GM04503 (cell line): ENCODE measurements around the gene AOX1.
"Not testable (repeated sequence)": the region's sequence is repeated elsewhere in the genome, so short reads cannot be mapped to it uniquely, and the experiment has no call there.

Source experiments
- DNase-seq: peaks from one replicate; pipeline ENCODE4 v3.0.0-alpha.2; 2012; ENCODE audit warnings: low read depth

AOX1 gene

DNA sequence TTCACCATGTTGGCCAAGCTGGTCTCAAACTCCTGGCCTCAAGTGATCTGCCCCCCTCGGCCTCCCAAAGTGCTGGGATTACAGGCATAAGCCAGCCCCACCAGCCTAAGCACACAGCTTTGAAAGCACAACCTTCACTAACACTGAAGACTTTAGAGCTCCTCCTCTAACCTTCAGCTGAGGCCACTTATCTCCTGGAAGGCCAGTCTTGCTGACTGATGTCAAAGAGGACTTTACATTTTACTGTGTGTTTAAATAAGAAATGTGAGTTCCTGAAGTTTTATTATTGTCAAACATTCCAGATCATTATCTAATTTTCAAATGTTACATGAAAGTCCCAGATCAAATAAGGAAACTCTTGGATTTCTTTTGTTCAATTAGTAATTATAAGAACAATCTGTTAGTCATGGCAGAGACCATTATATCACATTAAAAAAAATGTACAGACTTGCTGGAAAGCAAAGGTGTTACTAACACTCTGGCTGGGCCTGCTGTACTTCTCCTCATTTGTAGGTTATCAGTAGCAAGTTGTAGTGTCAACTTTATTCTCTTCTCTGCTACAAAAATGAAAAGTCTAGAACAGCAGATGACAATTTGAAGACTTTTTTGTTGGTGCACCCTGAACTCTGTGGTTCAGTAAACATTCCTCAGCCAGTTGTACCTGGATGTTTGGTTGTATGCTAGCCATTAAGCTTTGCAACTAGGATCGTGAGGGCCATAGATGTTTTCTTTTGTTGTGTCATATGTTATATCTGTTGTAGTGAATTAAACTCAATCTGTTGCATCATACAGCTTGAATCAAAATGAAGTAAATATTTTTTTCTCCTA lies 80.0 kb downstream of the AOX1 start:
- no peak for DNase-seq

DNA sequence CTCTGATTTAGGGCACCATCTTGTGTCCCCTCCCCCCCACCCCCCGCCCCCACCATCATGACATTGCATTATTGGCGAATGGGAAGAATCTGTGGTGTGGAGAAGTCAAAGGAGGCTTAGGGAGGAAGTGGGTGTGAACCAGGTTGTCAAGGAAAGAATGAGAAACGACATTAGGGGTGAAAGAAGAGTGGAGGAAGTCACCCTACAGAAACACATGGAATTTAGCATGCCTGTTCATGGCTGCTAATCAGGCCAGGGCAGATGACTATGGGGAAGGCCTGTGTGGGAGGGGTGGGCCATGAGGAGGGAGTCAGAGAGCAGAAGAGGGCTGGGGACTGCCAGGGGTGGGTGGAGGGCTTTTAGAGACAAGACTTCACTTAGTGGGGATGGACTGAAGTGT lies 81.6 kb downstream of the AOX1 start:
- DNase-seq = no peak

- no peak for DNase-seq
These were observed 82.7 kb downstream of the AOX1 start for GRCh38 chr2:200668478-200668877.

DNA sequence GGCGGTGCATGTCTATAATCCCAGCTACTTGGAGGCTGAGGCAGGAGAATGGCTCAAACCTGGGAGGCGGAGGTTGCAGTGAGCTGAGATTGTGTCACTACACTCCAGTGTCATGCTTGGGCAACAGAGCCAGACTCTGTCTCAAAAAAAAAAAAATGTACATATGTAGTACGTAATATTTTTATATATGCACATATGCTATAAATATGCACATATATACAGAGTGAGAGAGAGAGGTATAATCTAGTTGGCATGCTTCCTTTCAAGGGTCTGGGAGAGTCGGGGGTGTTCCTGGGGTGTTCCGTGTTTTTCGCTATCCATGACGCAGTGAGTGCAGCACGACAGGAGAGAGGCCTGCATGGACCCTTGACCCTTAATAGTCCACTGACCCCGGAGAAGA lies 83.5 kb downstream of the AOX1 start:
- no peak for DNase-seq

DNA sequence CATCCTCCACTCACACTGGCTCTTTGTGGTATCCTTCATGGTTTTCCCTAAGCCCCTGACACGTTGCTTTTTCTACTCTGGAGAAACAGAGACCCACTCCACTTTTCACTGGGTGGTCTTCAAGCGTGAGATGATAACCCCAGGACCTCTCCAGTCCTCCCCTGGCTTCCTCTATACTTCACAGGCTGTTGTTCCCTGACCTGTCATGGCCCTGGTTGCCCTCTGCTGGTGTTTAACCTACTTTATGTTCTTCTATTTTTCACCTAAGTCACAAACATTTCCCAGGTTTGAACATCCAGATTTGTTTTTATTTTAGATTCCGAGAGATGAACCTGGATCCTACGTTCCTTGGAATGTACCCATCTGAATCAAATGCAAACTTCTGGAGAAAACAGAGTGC lies 84.5 kb downstream of the AOX1 start:
- DNase-seq = no peak

DNA sequence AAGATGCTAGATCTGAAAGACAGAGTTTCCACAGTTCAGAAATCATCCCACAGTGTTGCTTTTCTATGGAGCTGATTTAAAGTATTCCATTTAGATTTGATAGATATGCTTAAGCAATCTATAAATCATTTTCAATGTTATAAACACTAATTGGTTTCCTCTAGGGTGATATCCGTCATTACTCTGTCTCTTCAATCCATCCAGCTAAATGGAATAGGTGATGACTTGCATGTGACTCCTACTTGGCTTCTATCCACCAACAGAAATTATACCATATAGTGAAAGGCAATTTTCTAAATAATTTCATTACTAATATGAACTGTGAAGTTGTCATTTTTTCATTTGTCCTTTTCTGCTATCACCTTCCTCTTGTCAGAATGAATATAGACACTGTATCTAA lies 84.9 kb downstream of the AOX1 start:
- no peak for DNase-seq

DNA sequence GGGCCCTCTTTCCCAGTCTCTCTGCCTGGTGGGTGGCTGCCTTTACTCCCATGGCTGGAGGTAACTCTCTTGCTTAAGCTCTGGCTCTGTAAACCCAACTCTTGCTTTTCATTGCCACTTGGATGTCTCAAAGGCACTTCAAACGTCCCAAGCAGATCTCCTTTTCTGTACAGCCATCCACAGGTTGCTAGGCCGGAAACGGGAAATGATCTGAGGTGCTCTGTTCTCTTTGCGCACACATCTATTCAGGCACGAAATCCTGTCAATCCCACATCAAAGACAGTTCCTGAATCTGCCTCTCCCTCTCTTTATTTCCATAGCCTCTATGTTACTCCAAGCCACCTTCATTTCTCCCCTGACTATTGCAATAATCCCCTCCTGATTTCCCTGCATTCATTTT lies 87.4 kb downstream of the AOX1 start:
- DNase-seq = no peak

GRCh38 chr2:200674837-200675236 lies 89.0 kb downstream of the AOX1 start:
- DNase-seq = no peak

DNA sequence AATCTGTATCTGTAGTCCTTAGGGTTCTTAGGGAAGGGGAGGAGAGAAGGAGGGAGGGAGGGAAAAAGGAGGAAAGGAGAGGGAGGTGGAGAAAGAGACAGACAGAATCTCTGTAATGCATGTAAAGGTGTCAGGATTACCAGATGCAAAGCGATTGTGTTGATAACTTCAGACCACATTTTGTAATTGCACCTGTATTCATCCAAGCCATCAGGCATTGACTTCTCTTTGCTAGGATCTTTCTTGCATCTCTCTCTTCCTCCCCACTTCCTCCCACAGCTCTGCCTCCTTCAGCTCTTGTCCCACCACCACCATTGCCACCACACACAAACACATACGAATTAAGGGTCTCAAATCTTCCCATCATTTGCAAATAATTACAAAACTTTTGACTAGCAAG lies 91.4 kb downstream of the AOX1 start:
- no peak for DNase-seq

- DNase-seq = peak; percentile 54
These were observed 92.1 kb downstream of the AOX1 start for GRCh38 chr2:200677721-200678532.

DNA sequence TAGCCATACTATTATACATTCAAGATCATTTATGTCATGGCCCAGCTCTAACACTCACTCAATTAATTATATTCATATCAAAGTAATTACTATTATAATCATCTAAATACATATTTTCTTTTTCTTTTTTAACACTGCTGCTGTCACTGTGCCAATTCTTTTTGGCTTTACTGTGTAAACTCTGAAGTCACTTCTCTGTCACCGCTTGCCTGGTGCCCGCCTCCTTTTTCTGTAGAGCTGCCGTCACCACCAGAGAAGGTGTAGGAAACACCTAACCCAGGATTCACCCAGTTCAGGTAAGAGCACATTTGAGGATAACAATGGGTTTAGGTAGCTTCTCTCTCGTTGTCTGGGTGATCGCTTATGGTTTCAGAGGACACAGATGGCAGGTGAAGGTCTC lies 93.3 kb downstream of the AOX1 start:
- no peak for DNase-seq

DNA sequence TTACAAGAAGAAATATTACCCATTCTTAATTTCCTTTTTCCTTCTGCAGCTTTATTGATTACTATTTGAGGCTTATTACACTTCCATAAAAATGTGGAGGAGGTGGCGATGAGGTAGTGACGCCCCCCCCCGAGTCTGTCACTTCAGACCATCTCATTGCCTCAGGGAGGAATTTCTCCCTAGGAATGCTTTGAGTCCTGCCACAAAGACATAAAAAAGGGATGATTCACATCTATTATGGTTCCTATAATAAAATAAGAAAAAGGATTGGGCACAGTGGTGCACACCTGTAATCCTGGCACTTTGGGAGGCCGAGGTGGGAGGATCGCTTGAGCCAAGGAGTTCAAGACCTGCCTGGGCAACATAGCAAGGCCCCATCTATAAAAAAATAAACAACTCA lies 93.7 kb downstream of the AOX1 start:
- DNase-seq = no peak

GRCh38 chr2:200681697-200682096 lies 95.9 kb downstream of the AOX1 start:
- DNase-seq = no peak

- not testable (repeated sequence) for DNase-seq
These were observed 96.6 kb downstream of the AOX1 start for GRCh38 chr2:200682407-200682806.

DNA sequence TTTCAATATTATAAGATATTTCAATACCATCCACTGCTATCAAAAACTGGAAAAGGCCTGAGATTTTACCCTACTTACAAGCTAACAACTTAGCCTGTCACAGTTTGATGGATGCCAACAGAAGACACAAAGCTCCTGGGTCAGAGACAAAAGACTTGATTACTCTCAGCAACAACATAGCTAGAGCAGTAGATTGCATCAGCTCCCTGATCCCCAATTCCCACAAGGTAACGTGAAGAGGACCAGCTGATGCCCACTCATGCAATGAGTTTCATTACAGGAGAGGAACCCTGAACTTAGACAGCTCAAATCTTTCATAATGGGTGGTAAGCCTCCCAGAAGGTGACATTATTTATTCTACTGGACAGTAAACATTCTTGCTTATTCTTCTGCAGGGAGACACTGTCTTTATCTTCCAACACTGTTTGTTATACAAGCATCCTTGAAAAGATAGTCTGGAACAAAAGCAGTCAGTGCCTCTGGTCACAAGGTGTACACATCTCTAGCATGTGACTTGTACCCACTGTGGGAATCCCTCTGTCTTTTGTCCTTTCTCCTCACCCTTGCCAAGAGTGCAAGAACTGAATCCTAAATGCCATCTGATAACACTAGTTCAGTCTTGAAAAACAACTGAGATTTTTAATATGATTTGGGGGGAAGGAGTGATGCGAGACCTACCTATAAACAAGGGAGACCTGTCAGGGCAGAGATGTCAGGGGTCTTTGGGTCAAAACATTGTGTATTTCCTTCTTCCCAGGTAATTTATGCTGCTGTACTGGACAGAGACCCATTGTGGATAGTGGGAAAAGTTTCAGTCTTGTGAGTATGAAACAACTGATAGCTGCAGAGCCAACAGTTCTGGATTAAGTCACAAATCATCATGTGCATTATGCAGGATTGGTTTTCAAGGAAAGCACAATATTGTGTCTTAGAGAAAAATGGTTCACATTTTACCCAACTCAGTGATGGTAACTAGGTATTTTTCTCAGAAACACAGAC lies 102.4 kb downstream of the AOX1 start:
- DNase-seq = no peak

GRCh38 chr2:200689115-200689514 lies 103.3 kb downstream of the AOX1 start:
- DNase-seq = no peak

- DNase-seq = no peak
These were observed 108.1 kb downstream of the AOX1 start for GRCh38 chr2:200693836-200694470.

DNA sequence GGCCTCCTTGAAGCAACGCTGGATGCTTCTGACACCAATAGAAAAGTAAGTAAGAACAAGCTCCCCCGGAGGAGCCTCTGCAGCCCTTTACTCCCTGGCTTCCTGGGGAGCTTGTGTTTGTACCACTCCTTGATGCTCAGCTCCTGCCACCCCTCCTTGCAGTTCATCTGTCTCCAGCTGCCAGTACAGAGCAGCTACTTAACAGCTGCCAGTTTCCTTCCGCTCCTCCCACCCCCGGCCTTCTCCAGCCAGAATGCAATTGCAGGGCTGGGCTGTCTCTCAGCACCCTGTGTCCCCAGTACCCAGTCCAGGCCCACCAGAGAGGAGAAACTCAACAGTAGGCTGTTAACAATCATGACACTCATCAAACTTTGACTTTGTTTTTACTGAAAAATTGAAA lies 109.4 kb downstream of the AOX1 start:
- no peak for DNase-seq

DNA sequence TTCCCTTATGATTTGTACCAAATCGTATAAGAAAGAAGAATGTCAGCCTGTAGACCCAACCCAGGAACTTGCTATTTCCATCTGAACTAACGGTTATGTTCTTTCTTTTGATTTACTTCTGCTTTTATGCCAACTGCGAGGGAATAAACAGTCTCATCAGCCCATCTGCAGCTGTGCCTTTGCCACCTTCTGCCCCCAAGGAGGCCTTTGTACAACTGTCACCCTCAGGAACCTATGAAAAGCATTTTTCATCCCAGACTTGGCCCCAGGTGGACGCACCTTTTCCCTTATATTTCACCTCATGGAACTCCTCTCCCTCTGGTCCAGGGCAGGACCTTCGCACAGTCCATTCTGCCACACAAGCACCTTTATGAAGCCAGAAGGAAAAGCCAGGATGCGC lies 109.8 kb downstream of the AOX1 start:
- no peak for DNase-seq

GRCh38 chr2:200698217-200698616 lies 112.4 kb downstream of the AOX1 start:
- DNase-seq = no peak

DNA sequence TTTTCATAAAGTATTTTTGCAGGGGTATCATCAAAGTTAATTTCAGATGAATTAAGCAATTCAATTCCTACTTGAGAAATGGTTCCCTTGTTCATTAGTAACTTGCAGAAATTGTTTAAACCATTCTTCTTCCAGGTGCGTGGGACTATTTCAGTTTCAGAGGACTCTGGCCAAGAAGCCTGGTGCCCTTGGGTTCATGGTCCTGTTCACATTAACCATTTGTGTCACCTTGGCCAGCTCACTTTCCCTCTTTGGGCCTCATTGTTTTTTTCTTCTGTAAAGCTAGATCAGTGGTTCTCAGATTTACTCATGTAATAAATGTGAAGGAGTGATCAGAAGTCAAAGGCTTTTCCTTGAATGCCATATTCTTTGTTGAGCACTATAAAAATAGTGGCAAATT lies 113.5 kb downstream of the AOX1 start:
- DNase-seq = no peak

GRCh38 chr2:200700856-200701255 lies 115.0 kb downstream of the AOX1 start:
- no peak for DNase-seq
